ENCODE results near the gene C17orf67. TPM values are rescaled to one million over a fixed set of nuclear protein-coding genes. Genes with fewer than 3 reads are reported as not detected.

Gene C17orf67
- total and polyA plus RNA-seq, 2 of the 13 experiments (the other 11 are each of a cell fraction or from before 2014, with no cell fraction given), result 0.41 to 0.86 TPM

- TF ChIP-seq, protein P1, sequence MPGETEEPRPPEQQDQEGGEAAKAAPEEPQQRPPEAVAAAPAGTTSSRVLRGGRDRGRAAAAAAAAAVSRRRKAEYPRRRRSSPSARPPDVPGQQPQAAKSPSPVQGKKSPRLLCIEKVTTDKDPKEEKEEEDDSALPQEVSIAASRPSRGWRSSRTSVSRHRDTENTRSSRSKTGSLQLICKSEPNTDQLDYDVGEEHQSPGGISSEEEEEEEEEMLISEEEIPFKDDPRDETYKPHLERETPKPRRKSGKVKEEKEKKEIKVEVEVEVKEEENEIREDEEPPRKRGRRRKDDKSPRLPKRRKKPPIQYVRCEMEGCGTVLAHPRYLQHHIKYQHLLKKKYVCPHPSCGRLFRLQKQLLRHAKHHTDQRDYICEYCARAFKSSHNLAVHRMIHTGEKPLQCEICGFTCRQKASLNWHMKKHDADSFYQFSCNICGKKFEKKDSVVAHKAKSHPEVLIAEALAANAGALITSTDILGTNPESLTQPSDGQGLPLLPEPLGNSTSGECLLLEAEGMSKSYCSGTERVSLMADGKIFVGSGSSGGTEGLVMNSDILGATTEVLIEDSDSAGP (CRISPR knock-in tag; IDR thresholded peaks at IDR 0.05; ENCODE audit: borderline replicate concordance), result peak; percentile 93
- TF ChIP-seq XBP1 (CRISPR knock-in tag; IDR thresholded peaks at IDR 0.05) (no peak), FOSL2 (CRISPR knock-in tag; IDR thresholded peaks at IDR 0.05) (no peak), RFXAP (CRISPR knock-in tag; IDR thresholded peaks at IDR 0.05; ENCODE audit: borderline replicate concordance) (0 out of 2 replicates have a peak, but pooled peaks have one; percentile 27), HNF4A (CRISPR knock-in tag; IDR thresholded peaks at IDR 0.05) (no peak), MTF2 (CRISPR knock-in tag; IDR thresholded peaks at IDR 0.05; ENCODE audit: borderline replicate concordance) (no peak), PAXIP1 (CRISPR knock-in tag; conservative IDR thresholded peaks at IDR 0.05) (0 out of 2 replicates have a peak, but pooled peaks have one; percentile 21), YEATS4 (CRISPR knock-in tag; IDR thresholded peaks at IDR 0.05; ENCODE audit: borderline replicate concordance) (no peak), PHF5A (CRISPR knock-in tag; IDR thresholded peaks at IDR 0.05; ENCODE audit: low read depth, unreplicated experiment) (no peak), AKAP8 (CRISPR knock-in tag; IDR thresholded peaks at IDR 0.05) (no peak), FOXP4 (CRISPR knock-in tag; IDR thresholded peaks at IDR 0.05) (peak; percentile 44; the same call in 1 of the 2 replicates), ZBTB38 (CRISPR knock-in tag; IDR thresholded peaks at IDR 0.05) (no peak), E2F5 (CRISPR knock-in tag; conservative IDR thresholded peaks at IDR 0.05) (no peak), DNMT3B (CRISPR knock-in tag; conservative IDR thresholded peaks at IDR 0.05) (no peak), ZNF747 (CRISPR knock-in tag; IDR thresholded peaks at IDR 0.05; ENCODE audit: borderline replicate concordance) (no peak), ZMYM2 (CRISPR knock-in tag; IDR thresholded peaks at IDR 0.05) (no peak), NCOR1 (IDR thresholded peaks at IDR 0.05; ENCODE audit: borderline replicate concordance, low read length) (0 out of 2 replicates have a peak, but pooled peaks have one; percentile 7), EED (CRISPR knock-in tag; IDR thresholded peaks at IDR 0.05) (no peak), KDM6A (CRISPR knock-in tag; IDR thresholded peaks at IDR 0.05; ENCODE audit: low read depth) (no peak)
Observed at GRCh38 chr17:56754523-56755208, 79.1 kb downstream of the C17orf67 start (continued).
